GM12874 (cell line): ENCODE measurements around the gene ERG.

ENCODE experiments used
- CTCF ChIP-seq: IDR thresholded peaks from 2 replicates; pipeline ENCODE4 v1.5.1; 2011; ENCODE audit warnings: low read depth, mild to moderate bottlenecking, control low read depth, low read length, moderate library complexity; ENCODE audit not compliant: insufficient read depth

The ERG gene

DNA sequence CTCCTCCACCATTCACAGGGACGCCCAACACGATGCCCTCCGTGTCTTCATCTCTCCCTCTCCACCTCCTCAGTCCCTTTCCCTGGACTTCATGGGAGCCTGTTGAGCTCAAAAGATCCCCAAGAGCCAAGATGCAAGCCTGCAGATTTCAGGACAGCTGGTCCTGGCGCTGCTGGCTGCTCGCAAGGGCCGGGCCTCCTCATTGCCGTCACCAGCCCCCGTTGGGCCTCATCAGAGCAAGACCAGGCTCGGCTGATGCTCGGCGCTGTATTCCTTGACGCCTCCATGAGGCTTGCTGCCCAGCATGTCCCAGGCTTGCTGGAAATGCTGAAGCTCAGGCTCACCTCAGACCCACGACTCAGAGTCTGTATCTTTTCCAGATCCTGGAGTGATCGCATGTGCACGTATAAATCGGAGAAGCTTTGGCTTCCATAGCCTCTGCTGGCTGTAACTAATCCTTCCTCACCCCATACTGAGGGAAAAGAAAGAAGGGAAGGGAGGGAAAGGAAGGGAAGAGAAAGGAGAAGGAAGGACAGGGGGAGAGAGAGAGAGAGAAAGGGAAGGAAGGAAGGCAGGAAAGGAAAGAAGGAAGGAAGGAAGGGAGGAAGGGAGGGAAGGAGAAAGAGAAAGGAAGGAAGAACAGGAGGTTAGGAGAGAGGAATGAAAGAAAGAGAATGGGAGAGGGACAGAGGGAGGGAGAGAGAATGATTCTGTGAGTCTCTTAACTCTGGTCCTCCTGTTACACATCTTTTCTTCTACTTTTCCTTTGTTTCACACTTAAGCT lies 146.9 kb downstream of the ERG start:
- no peak for TF ChIP-seq CTCF

- no peak for TF ChIP-seq CTCF
Measured at GRCh38 chr21:38350684-38351083, 147.6 kb downstream of the ERG start.

DNA sequence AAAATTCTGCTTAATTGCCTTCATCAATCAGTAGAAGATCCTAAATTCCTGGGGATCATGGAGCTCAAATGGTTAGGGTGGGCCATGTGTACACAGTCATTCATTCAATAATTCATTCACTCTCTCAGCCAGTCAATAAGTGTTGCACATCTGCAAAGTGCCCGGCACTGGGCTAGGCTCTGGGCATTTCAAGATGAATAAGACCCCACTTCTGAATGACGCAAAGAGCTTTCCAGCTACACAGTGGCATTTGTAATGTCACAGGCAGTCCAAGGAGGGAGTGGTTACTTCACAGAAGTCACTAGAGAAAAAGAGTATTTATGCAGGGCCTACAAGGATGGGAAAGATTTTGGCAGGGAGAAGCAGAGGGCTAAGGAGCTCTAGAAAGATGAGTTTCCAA lies 148.3 kb downstream of the ERG start:
- no peak for TF ChIP-seq CTCF

- TF ChIP-seq CTCF: no peak
Measured at GRCh38 chr21:38349111-38349746, 149.0 kb downstream of the ERG start.

GRCh38 chr21:38346286-38346685 lies 152.0 kb downstream of the ERG start:
- TF ChIP-seq CTCF: no peak

GRCh38 chr21:38343691-38344090 lies 154.6 kb downstream of the ERG start:
- TF ChIP-seq CTCF: no peak

GRCh38 chr21:38342739-38343138 lies 155.5 kb downstream of the ERG start:
- no peak for TF ChIP-seq CTCF
